Jurkat, Clone E6-1 (cell line): ENCODE results near the gene TMEM59L.
A peak's percentile ranks its signal among the peaks of the same experiment; 100 is the strongest.

ENCODE experiments used
- DNase-seq: peaks from one replicate; pipeline ENCODE4 v3.0.0-alpha.2; 2011; ENCODE audit warnings: low read depth, low spot score
- H3K4me3 ChIP-seq: 2 replicates; pipeline ENCODE4 v1.5.1; 2011; ENCODE audit warnings: mild to moderate bottlenecking, low read length, control low read depth, moderate library complexity

The TMEM59L gene

GRCh38 chr19:18651300-18651699, 38.6 kb downstream of the TMEM59L start:
- DNase-seq: no peak
- no peak overlapping the region for H3K4me3 ChIP-seq

GRCh38 chr19:18651733-18652132, 39.1 kb downstream of the TMEM59L start:
- H3K4me3 ChIP-seq: no peak overlapping the region
- no peak for DNase-seq

GRCh38 chr19:18653853-18654252, 41.2 kb downstream of the TMEM59L start:
- no peak for DNase-seq
- H3K4me3 ChIP-seq: no peak overlapping the region

- no peak for DNase-seq
- no peak overlapping the region for H3K4me3 ChIP-seq
Measured at GRCh38 chr19:18654469-18654868, 41.8 kb downstream of the TMEM59L start.

GRCh38 chr19:18655173-18655844, 42.6 kb downstream of the TMEM59L start:
- no peak overlapping the region for H3K4me3 ChIP-seq
- no peak for DNase-seq

- no peak overlapping the region for H3K4me3 ChIP-seq
- no peak for DNase-seq
Measured at GRCh38 chr19:18656337-18657086, 43.8 kb downstream of the TMEM59L start.

- H3K4me3 ChIP-seq: no peak overlapping the region
- no peak for DNase-seq
Measured at GRCh38 chr19:18657590-18658365, 45.1 kb downstream of the TMEM59L start.

- no peak for DNase-seq
- no peak overlapping the region for H3K4me3 ChIP-seq
Measured at GRCh38 chr19:18658366-18658855, 45.7 kb downstream of the TMEM59L start.

GRCh38 chr19:18659281-18660050, 46.8 kb downstream of the TMEM59L start:
- H3K4me3 ChIP-seq: no peak overlapping the region
- DNase-seq: no peak

GRCh38 chr19:18660051-18660910, 47.6 kb downstream of the TMEM59L start:
- no peak for DNase-seq
- H3K4me3 ChIP-seq: no peak overlapping the region

- DNase-seq: no peak
- no peak overlapping the region for H3K4me3 ChIP-seq
Measured at GRCh38 chr19:18660939-18661670, 48.4 kb downstream of the TMEM59L start.

- no peak for DNase-seq
Measured at GRCh38 chr19:18662972-18663732, 50.5 kb downstream of the TMEM59L start.

GRCh38 chr19:18663940-18664530, 51.4 kb downstream of the TMEM59L start:
- H3K4me3 ChIP-seq: no peak overlapping the region
- peak; percentile 32 for DNase-seq

More at GRCh38 chr19:18662972-18663732, 50.5 kb downstream of the TMEM59L start:
- no peak overlapping the region for H3K4me3 ChIP-seq

- DNase-seq: no peak
- H3K4me3 ChIP-seq: no peak overlapping the region
Measured at GRCh38 chr19:18665771-18666202, 53.1 kb downstream of the TMEM59L start.

- H3K4me3 ChIP-seq: no peak overlapping the region
- DNase-seq: no peak
Measured at GRCh38 chr19:18666317-18666716, 53.6 kb downstream of the TMEM59L start.

- no peak overlapping the region for H3K4me3 ChIP-seq
- no peak for DNase-seq
Measured at GRCh38 chr19:18666784-18667183, 54.1 kb downstream of the TMEM59L start.
